Right lobe of liver (tissue), 6 donors: ENCODE measurements around the gene ZNF117. TPM values are rescaled to one million over a fixed set of nuclear protein-coding genes. Genes with fewer than 3 reads are reported as not detected.

Source experiments
- ATAC-seq, 4 donors: fragments of 200-7000 bp; cut with Tn5 transposase; one replicate each; pipeline ENCODE4 v1.9.1; 2020; ENCODE audit warnings: mild to moderate bottlenecking in 4 of 4, moderate library complexity in 4 of 4
- DNase-seq, 3 donors: peaks; one replicate each; pipeline ENCODE4 v3.0.0-alpha.2; 2020
- H3K27ac ChIP-seq, 3 donors: fragments of 200-600 bp; one replicate each; pipeline ENCODE4 v1.8.0; 2022
- H3K27me3 ChIP-seq, 2 donors: fragments of 200-600 bp; one replicate each; pipeline ENCODE4 v1.8.0; 2022
- H3K36me3 ChIP-seq, 4 donors: fragments of 200-600 bp; sonication (generic) in 1 of 4; one replicate each; pipeline versions ENCODE4 v1.5.1 to v1.8.0; 2017 to 2022; ENCODE audit warnings: control low read depth in 1 of 4
- H3K4me1 ChIP-seq, 4 donors: fragments of 200-600 bp; sonication (generic) in 1 of 4; one replicate each; pipeline versions ENCODE4 v1.5.1 to v1.8.0; 2017 to 2022; ENCODE audit warnings: control low read depth in 1 of 4
- H3K4me3 ChIP-seq, 3 donors: fragments of 200-600 bp; one replicate each; pipeline ENCODE4 v1.8.0; 2022
- H3K9me3 ChIP-seq, 4 donors: fragments of 200-600 bp; sonication (generic) in 1 of 4; one replicate each; pipeline versions ENCODE4 v1.5.1 to v1.8.0; 2017 to 2022; ENCODE audit warnings: control low read depth in 1 of 4
- CTCF ChIP-seq, 4 donors: fragments of 200-600 bp in 3 of 4; fragments of 450-650 bp in 1 of 4; IDR thresholded peaks; one replicate each; pipeline versions ENCODE4 v1.5.1 to v1.8.0; 2016 to 2022; ENCODE audit warnings: antibody characterized with exemption in 4 of 4, mild to moderate bottlenecking in 2 of 4
- POLR2A ChIP-seq: fragments of 450-650 bp; IDR thresholded peaks from one replicate; pipeline ENCODE4 v1.6.1; 2017; ENCODE audit warnings: antibody characterized with exemption, mild to moderate bottlenecking
- WGBS: methylation state at CpG from one replicate; pipeline ENCODE4 v1.1.6; 2018; ENCODE audit warnings: low coverage, low lambda C conversion rate; ENCODE audit not compliant: insufficient coverage; ENCODE audit errors: missing lambda C conversion rate; 5-methylcytosine and 5-hydroxymethylcytosine counted together
- intact Hi-C, 2 donors: fragments of 100-400 bp; cut with DNase I; formaldehyde crosslinking; loops; one replicate each; pipeline versions ENCODE4 v1.11.2 to v1.14.1; 2022
- total RNA-seq, 6 experiments: library from RNA; depleted of rRNA in 2 of 6; stranded (reverse); fragments of >200 nt in 2 of 6; fragmentation: NEBNext Ultra II Directional in 3 of 6; extraction: Animal tissue kit (Norgen Biotek cat#: 25700) in 3 of 6; gene quantifications; one replicate each; pipeline versions ENCODE4 v1.1.0 to v1.2.4, GENCODE V29; 2016 to 2023
- donor health status: DM: no; HTN: yes; CAD: no.
- donor health status: DM: no; HTN: no; CAD: no.
- donor health status: DM: no; HTN: no; CAD: no.
- donor health status: DM: no; HTN: yes; CAD: no.
- donor health status: DM: no; HTN: yes; CAD: no.

Gene ZNF117
- total RNA-seq, 6 experiments from 2014 or later, result 1.6 to 3.8 (median 3.0) TPM

DNA sequence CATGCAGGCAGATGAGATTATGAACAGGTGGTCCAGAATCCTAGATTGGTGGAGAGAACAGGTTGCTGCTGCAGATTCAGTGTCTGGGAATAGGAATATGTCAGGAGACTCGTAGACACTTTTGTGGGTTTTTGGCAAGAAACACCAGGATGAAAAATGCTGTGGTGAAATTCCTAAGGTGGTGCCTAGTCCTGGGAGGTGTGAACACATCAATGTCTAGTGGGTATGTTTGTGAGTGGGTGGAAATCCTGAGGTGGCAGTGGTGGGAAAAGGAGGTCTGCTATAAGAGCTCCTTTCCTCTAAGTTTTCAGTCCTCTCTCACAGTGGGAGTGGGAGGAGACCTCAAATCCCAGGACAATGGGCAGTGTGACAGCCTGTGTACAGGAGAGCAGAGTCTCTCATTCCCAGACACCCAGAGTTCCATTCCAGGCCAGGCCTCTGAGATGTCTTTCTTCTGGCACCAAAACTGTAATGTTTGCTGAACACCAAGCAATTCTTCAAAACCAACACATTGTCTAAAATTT lies 10.5 kb upstream of the ZNF117 start:
- TF ChIP-seq POLR2A (no peak), CTCF (IDR thresholded peaks at IDR 0.05) (no peak)
- no peak overlapping the region for H3K27ac ChIP-seq
- peaks cover 0 to 24% (median 10%) of the 10 kb centered on the region in 4 donors for H3K4me1 ChIP-seq
- intact Hi-C loops, result no loop called here
- H3K27me3 ChIP-seq, result no peaks in the 10 kb centered on the region
- no peak overlapping the region for H3K4me3 ChIP-seq
- DNase-seq (no peak), ATAC-seq (no peak)
- H3K9me3 ChIP-seq, result no peaks in the 10 kb centered on the region
- WGBS, result 0% methylated on average over 1 of the region's 1 CpG
- no peaks in the 10 kb centered on the region for H3K36me3 ChIP-seq

DNA sequence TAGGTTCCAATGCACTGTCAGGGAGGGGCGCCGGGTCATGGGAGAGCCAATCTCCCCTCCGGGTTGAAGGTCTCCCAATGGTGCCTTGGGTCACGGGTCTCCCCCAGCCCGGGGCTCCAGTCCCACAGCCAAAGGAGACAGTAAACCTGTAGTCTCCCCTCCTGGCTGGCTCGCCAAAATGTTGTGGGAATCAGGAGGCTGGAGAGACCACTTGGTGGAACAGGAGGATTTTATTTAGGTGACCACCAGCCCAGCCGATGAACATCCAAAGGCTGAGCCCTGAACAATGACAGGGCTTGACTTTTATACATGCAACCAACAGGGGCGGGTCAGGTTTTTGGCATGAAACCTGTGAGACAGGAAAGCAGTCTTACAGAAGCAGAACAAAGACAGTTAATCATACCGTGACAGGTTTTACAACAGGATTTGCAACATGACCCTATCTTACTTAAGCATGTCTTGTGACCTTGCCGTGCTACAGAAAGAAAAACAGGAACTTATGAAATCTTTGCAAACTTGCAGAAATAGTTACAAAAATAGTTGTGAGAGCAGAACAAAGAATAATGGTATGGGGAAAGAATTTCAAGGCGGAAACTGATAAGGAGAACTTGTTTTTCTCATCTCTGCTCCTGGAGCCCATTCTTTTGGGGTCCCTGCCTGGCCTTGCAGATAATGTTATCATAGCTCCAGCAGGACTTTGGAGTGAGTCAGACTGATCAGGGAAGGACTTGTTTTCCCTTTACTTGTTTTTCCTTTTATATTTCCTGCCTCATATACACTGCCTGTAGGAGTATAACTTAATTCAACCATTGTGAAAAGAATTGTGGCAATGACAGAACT lies 8.5 kb upstream of the ZNF117 start:
- intact Hi-C loops, result no loop called here
- H3K4me3 ChIP-seq, result no peak overlapping the region
- peak in 1 of 3 donors; percentile 20 for DNase-seq
- WGBS, result 54% methylated on average over 7 of the region's 11 CpGs
- no peaks in the 10 kb centered on the region for H3K36me3 ChIP-seq
- ATAC-seq, result peak in 3 of 4 donors; percentile 25 to 50 (median 36)
- H3K27ac ChIP-seq, result peak overlapping the region in 1 of 3 donors; percentile 17
- H3K9me3 ChIP-seq, result peaks cover 0 to 7% (median 0%) of the 10 kb centered on the region in 4 donors
- TF ChIP-seq CTCF (IDR thresholded peaks at IDR 0.05), result no peak
- TF ChIP-seq POLR2A, result no peak
- no peaks in the 10 kb centered on the region for H3K27me3 ChIP-seq
- peaks cover 0 to 12% (median 5%) of the 10 kb centered on the region in 4 donors for H3K4me1 ChIP-seq

DNA sequence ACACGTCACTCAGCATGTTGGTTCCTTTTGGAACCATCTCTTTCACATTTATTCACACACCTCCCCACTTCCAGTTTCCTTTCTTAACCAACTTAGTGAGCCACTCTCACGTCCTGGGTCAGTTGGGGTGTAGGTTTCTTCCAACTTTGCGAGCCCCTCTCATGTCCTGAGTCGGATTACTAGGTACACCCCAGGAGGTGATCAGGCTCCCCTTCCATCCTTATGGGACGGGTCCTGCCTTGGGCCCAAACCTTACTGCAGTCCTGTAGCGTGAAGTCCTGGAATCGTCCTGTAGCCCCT lies 8.0 kb upstream of the ZNF117 start:
- Histone ChIP-seq H3K27ac (peak overlapping the region in 1 of 3 donors; percentile 17), H3K36me3 (no peaks in the 10 kb centered on the region), H3K4me1 (peaks cover 0 to 12% (median 5%) of the 10 kb centered on the region in 4 donors), H3K9me3 (peaks cover 0 to 7% (median 0%) of the 10 kb centered on the region in 4 donors), H3K27me3 (no peaks in the 10 kb centered on the region), H3K4me3 (no peak overlapping the region)
- intact Hi-C loops, result no loop called here
- TF ChIP-seq CTCF (IDR thresholded peaks at IDR 0.05), result no peak
- TF ChIP-seq POLR2A, result no peak
- WGBS, result 86% methylated on average over 5 of the region's 7 CpGs
- DNase-seq (no peak), ATAC-seq (no peak)

DNA sequence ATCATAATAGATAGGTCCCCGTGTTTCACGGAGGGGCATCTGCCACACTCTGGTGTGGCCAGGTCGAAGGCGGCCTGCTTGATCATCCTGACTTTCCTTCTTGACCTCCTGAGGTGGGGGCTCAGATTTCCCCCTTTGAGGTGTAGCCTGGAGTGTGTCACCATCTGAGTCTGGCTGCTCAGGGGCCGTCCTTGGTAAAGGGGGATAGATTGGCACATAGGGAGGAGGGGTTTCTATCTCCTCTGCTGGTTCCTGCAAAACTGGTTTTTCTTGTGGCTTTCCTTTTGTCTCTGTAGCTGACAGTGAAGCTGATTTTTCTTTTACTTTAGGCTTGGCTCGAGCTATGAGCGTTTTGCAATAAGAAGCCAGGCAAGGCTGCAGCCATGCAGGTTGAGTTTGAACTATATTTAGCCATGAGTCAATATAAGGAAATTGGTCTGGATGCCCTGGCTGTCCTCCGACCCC lies 7.1 kb upstream of the ZNF117 start:
- Histone ChIP-seq H3K4me3 (no peak overlapping the region), H3K27me3 (no peaks in the 10 kb centered on the region), H3K36me3 (no peaks in the 10 kb centered on the region), H3K4me1 (peaks cover 0 to 6% (median 2%) of the 10 kb centered on the region in 4 donors), H3K27ac (no peak overlapping the region), H3K9me3 (peaks cover 0 to 7% (median 0%) of the 10 kb centered on the region in 4 donors)
- 70% methylated on average over 4 of the region's 8 CpGs for WGBS
- no peak for TF ChIP-seq POLR2A
- TF ChIP-seq CTCF (IDR thresholded peaks at IDR 0.05), result no peak
- ATAC-seq (peak in 1 of 4 donors; percentile 27), DNase-seq (no peak)
- intact Hi-C loops, result no loop called here
